HG02759 (cell line): ENCODE measurements around the gene TLR3.

ENCODE experiments used
- ATAC-seq: cut with Tn5 transposase; IDR thresholded peaks from one replicate; pipeline ENCODE4 v1.9.1; 2021; ENCODE audit warnings: mild to moderate bottlenecking, moderate library complexity; ENCODE audit not compliant: unreplicated experiment

TLR3 gene

GRCh38 chr4:186104890-186105646 is 36.1 kb downstream of the TLR3 start:
- ATAC-seq: peak; percentile 46

GRCh38 chr4:186105647-186106321 is 36.8 kb downstream of the TLR3 start:
- peak; percentile 14 for ATAC-seq

- ATAC-seq: no peak
These were observed 39.0 kb downstream of the TLR3 start for GRCh38 chr4:186107947-186108346.

- ATAC-seq: no peak
These were observed 39.4 kb downstream of the TLR3 start for GRCh38 chr4:186108391-186108790.

- ATAC-seq: no peak
These were observed 40.3 kb downstream of the TLR3 start for GRCh38 chr4:186109245-186109644.

- no peak for ATAC-seq
These were observed 47.7 kb downstream of the TLR3 start for GRCh38 chr4:186116697-186117096.

GRCh38 chr4:186118582-186118981 is 49.6 kb downstream of the TLR3 start:
- no peak for ATAC-seq

- no peak for ATAC-seq
These were observed 52.1 kb downstream of the TLR3 start for GRCh38 chr4:186121057-186121456.

- ATAC-seq: no peak
These were observed 59.9 kb downstream of the TLR3 start for GRCh38 chr4:186128842-186129241.

- ATAC-seq: no peak
These were observed 63.0 kb downstream of the TLR3 start for GRCh38 chr4:186131935-186132334.

GRCh38 chr4:186132577-186133242 is 63.8 kb downstream of the TLR3 start:
- no peak for ATAC-seq

- peak; percentile 99 for ATAC-seq
These were observed 65.3 kb downstream of the TLR3 start for GRCh38 chr4:186134257-186134656.

GRCh38 chr4:186134861-186135260 is 65.9 kb downstream of the TLR3 start:
- ATAC-seq: no peak

GRCh38 chr4:186137196-186137794 is 68.3 kb downstream of the TLR3 start:
- ATAC-seq: peak; percentile 26
